HG03354 (cell line): Measurements from ENCODE around the gene MYBBP1A.

ENCODE experiments used
- ATAC-seq: cut with Tn5 transposase; IDR thresholded peaks from one replicate; pipeline ENCODE4 v1.9.1; 2021; ENCODE audit warnings: mild to moderate bottlenecking; ENCODE audit not compliant: unreplicated experiment, poor library complexity, severe bottlenecking

The MYBBP1A gene

DNA sequence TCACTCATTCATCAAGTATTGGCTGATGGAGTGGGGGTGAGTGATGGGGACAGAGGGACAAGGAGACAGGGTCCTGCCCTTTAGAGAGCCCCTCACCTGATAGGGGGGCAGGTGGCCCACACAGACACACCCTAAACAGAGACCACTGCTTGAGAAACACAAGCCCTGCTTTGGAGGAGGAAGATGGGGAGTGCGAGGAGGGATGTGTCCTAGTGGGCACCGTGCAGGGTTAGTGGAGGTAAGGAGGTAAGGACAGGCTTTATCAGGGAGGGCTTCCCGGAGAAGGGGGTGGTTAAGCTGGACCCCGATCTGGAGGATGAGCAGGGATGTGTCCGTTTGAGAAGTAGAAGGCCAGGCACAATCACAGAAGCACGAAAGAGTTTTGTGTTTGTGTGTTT, 21.0 kb upstream of the MYBBP1A start:
- ATAC-seq: no peak

- no peak for ATAC-seq
These were observed 19.4 kb upstream of the MYBBP1A start for GRCh38 chr17:4574448-4575045.

- ATAC-seq: no peak
These were observed 18.5 kb upstream of the MYBBP1A start for GRCh38 chr17:4573669-4574068.

GRCh38 chr17:4573115-4573514, 17.9 kb upstream of the MYBBP1A start:
- no peak for ATAC-seq

DNA sequence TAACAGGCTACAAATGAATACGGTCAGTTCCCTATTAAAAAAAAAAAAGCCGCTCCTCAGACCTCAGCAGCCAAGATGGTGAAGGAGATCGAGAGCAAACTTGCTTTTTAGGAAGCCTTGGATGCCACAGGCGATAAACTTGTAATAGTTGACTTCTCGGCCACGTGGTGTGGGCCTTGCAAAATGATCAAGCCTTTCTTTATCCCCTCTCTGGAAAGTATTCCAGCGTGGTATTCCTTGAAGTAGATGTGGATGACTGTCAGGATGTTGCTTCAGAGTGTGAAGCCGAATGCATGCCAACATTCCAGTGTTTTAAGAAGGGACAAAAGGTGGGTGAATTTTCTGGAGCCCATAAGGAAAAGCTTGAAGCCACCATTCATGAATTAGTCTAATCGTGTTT, 16.9 kb upstream of the MYBBP1A start:
- ATAC-seq: no peak

DNA sequence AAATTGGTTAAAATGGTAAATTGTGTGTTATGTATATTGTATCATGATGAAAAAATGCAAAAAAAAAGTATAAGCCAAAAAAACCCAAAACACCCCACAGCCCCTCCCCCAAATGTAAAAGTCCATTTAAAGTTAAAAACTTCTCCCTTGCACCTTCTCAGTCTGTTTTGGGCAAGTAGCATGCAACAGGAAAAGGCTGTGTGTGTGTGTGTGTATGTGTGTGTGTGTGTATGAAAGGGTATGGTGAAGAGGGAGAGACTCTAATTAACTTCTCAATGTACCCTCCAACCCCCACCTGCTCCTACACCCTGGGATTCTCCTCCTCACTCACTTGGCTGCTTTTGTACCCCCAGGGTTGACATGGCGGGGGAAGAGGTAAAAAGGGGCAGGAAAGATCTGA, 14.4 kb upstream of the MYBBP1A start:
- no peak for ATAC-seq

- no peak for ATAC-seq
These were observed 11.6 kb upstream of the MYBBP1A start for GRCh38 chr17:4566785-4567184.

GRCh38 chr17:4565209-4566141, 10.3 kb upstream of the MYBBP1A start:
- no peak for ATAC-seq

GRCh38 chr17:4562015-4562969, 7.1 kb upstream of the MYBBP1A start:
- no peak for ATAC-seq

DNA sequence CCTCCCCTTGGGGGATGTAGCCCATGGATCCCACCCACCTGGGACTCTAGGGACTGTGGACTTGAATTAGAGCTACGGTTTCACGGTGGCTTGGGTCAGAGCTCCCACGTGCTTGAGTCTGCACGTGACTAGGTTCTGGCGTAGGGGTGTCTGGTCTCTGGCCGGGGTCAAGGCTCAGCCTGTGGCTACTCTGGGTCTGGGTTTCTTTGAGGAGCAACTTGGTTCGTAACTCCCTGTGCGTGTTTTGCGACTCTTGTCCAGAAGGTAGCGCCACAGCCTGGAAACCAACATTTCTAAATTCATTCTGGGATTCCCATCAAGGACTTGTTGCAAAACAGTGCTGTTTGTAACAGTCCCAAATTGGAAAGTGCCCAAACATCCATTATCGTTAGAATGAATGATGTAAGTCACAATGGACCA, 5.7 kb upstream of the MYBBP1A start:
- ATAC-seq: no peak

DNA sequence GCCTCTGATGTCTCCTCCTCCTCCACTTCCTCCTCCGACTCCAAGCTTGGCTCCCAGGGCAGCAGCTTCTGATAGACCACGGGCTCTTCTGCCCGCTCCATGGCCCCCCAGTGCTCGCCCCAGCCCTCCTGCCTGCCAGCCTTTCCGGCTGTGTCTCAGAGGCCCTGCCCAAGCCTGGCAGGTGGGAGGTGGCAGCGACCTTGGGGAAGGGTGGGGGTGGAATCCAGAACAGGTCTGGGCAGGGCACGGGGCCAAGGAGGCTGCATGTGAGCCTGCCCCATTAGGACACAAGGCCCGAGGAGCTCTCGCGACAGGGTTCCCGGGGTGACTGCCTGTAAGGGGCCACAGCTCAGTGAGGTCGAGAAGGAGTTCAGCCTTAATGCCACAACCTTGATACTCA, 5.2 kb upstream of the MYBBP1A start, which contains the start of gene GGT6:
Gene GGT6 (minus strand): TSS at position 157 of the 400 bp plus-strand sequence. CDS start 56 bp downstream, at position 101.
- ATAC-seq: no peak

DNA sequence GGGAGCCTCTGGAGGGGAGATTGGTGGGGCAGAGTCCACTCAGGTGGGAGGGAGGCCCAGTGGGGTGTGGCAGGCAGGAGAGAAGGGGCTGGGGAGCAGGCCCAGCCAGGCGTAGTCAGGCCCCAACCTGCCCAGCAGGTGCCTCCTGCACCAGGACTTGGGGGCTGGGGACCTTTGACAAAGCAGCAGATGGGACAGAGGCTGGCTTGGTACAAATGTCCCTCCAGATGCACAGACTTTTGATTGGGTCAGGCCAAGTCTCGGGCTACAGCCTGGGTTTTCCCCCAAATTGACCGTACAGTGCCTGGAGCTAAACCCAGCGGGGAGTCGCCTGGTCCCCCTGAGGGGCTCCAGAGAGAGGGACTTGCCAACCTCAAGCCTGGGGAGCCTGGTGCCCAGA, 4.8 kb upstream of the MYBBP1A start:
- no peak for ATAC-seq

GRCh38 chr17:4559139-4559791, 4.1 kb upstream of the MYBBP1A start:
- no peak for ATAC-seq

GRCh38 chr17:4558347-4558971, 3.3 kb upstream of the MYBBP1A start:
- no peak for ATAC-seq

DNA sequence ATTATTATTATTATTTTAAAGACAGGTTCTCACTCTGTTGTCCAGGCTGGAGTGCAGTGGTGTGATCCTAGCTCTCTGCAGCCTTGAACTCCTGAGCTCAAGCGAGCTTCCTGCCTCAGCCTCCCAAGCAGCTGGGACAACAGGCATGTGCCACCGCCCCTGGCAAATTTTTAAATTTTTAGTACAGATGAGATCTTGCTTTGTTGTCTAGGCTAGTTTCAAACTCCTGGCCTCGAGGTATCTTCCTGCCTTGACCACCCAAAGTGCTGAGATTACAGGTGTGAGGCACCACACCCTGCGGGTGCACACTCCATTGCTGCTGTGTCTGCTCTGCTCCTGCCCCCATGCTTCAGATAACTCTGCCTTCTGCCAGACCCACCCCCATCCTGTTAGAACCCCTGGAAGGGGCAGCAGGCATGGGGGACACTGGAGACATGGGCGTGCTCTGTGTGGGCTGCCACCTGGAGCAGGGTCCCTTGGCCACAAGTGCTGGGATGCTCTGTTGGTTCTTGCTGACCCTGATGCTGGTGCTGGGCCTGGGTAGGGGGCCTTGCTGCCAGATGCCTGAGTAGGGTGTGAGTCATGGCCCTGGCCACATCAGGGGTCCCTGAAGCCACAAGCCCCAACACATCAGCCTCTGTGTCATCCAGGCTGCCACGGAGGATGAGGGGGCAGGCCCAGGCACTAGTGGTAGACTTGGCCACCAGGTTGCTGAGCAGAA, 2.6 kb upstream of the MYBBP1A start:
- no peak for ATAC-seq

- ATAC-seq: no peak
These were observed 1.8 kb upstream of the MYBBP1A start for GRCh38 chr17:4556996-4557395.

DNA sequence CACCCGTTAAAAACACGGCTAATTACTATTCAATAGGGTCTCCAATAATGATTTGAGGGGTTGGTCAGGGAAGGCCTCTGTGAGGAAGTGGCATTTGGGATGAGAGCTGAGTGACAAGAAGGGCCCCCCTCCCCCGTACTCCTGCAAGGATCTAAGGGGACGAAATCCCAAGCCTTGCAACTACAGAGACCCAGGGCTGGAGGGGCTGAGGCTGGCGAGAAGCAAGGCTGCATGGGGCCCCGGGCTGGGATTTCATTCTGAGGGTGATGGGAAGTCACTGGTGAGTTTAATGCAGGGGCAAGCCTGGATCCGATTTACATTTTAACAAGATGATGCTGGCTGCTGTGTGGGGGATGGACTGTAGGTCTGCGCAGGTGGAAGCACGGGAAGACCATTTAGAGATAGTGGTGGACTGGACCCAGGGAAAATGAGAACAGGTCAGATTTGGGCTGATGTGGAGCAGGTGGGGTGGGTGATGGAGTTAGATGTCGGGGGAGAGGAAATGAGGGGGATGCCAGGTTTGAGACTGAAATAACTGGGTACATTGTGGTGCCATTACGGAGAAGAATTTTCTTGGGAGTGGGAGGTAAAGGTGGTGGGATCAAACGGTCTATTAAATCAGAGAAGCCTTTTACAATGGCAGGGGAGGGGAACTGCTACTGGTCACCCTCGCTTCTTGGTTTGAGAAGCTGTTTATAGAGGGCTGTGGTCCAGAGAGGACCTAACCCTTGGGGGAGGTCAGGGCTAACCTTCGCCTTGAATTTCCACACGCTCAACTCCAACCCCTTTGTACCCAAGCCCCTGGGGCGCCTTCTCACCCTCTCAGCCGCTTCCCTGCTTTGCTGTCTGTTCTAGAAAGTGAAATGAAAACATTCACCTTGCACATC, 932 bp upstream of the MYBBP1A start:
- no peak for ATAC-seq
